GM04503 (cell line): ENCODE measurements around the gene NUDT6.
"Not testable (repeated sequence)": the region's sequence is repeated elsewhere in the genome, so short reads cannot be mapped to it uniquely, and the experiment has no call there.

Experiments used
- DNase-seq: peaks from one replicate; pipeline ENCODE4 v3.0.0-alpha.2; 2012; ENCODE audit warnings: low read depth

Gene NUDT6

GRCh38 chr4:122875949-122876348 is 46.4 kb downstream of the NUDT6 start:
- no peak for DNase-seq

GRCh38 chr4:122873821-122874593 is 48.4 kb downstream of the NUDT6 start:
- DNase-seq: peak; percentile 61

- no peak for DNase-seq
Measured at GRCh38 chr4:122873146-122873545, 49.3 kb downstream of the NUDT6 start.

- DNase-seq: not testable (repeated sequence)
Measured at GRCh38 chr4:122868235-122868634, 54.2 kb downstream of the NUDT6 start.

- DNase-seq: no peak
Measured at GRCh38 chr4:122865425-122865824, 57.0 kb downstream of the NUDT6 start.

- no peak for DNase-seq
Measured at GRCh38 chr4:122863639-122864038, 58.8 kb downstream of the NUDT6 start.

- no peak for DNase-seq
Measured at GRCh38 chr4:122861172-122861943, 61.0 kb downstream of the NUDT6 start.

GRCh38 chr4:122858705-122859104 is 63.7 kb downstream of the NUDT6 start:
- DNase-seq: no peak

GRCh38 chr4:122857160-122857559 is 65.2 kb downstream of the NUDT6 start:
- DNase-seq: no peak

- DNase-seq: no peak
Measured at GRCh38 chr4:122855353-122855890, 67.0 kb downstream of the NUDT6 start.

GRCh38 chr4:122854447-122855352 is 67.7 kb downstream of the NUDT6 start:
- DNase-seq: no peak

- no peak for DNase-seq
Measured at GRCh38 chr4:122851568-122851967, 70.8 kb downstream of the NUDT6 start.

GRCh38 chr4:122849789-122850188 is 72.6 kb downstream of the NUDT6 start:
- not testable (repeated sequence) for DNase-seq

GRCh38 chr4:122847931-122848330 is 74.5 kb downstream of the NUDT6 start:
- no peak for DNase-seq

GRCh38 chr4:122845760-122846159 is 76.6 kb downstream of the NUDT6 start:
- DNase-seq: no peak

GRCh38 chr4:122845066-122845465 is 77.3 kb downstream of the NUDT6 start:
- DNase-seq: no peak

- DNase-seq: not testable (repeated sequence)
Measured at GRCh38 chr4:122844391-122844790, 78.0 kb downstream of the NUDT6 start.

GRCh38 chr4:122842984-122843531 is 79.3 kb downstream of the NUDT6 start:
- peak; percentile 50 for DNase-seq
